ENCODE data around the gene CP. TPM values are rescaled to one million over a fixed set of nuclear protein-coding genes. Genes with fewer than 3 reads are reported as not detected.

Gene CP
- polyA plus RNA-seq, 1 donor (not counting 4 experiments of a cell fraction or from before 2014, with no cell fraction given) = 0.03 TPM

- Histone ChIP-seq H4K20me1 (ENCODE audit: control insufficient read depth, extremely low read depth, insufficient read depth, low read length) (no peaks in the 10 kb centered on the region), H3K27ac (ENCODE audit: control insufficient read depth, insufficient read depth, low read length) (no peak overlapping the region), H3K27me3 (ENCODE audit: control insufficient read depth, extremely low read depth, insufficient read depth, low read length) (no peaks in the 10 kb centered on the region), H3K79me2 (ENCODE audit: control insufficient read depth, insufficient read depth, low read length) (no peaks in the 10 kb centered on the region), H2AFZ (ENCODE audit: control insufficient read depth, low read length) (no peak overlapping the region), H3K4me1 (ENCODE audit: control insufficient read depth, extremely low read depth, insufficient read depth, low read length) (no peaks in the 10 kb centered on the region), H3K9ac (ENCODE audit: control insufficient read depth, extremely low read depth, insufficient read depth, low read length) (no peak overlapping the region), H3K36me3 (ENCODE audit: control insufficient read depth in 2 of 2, extremely low read depth in 1 of 2, insufficient read depth in 2 of 2, low read length in 2 of 2) (peaks cover 0 to 1% of the 10 kb centered on the region in 2 experiments), H3K4me3 (ENCODE audit: control insufficient read depth in 2 of 3, extremely low read depth in 1 of 3, insufficient read depth in 2 of 3, low read depth in 1 of 3, low read length in 3 of 3) (no peak overlapping the region), H3K4me2 (ENCODE audit: control insufficient read depth, extremely low read depth, insufficient read depth, low read depth, low read length) (no peak overlapping the region), H3K9me1 (ENCODE audit: control insufficient read depth, extremely low read depth, insufficient read depth, low read length) (no peaks in the 10 kb centered on the region), H3K9me3 (ENCODE audit: control insufficient read depth, low read depth, low read length) (no peaks in the 10 kb centered on the region)
- no peak for TF ChIP-seq EZH2 (IDR thresholded peaks at IDR 0.05; ENCODE audit: low read length)
- dilution Hi-C loops (cut with MboI; ENCODE audit: extremely low pct_ligation_motif_present, low sequenced_read_pairs) = no loop called here
- DNase-seq (ENCODE audit: low read depth, low spot score) (no peak), FAIRE-seq (no peak)
These were observed 46.7 kb downstream of the CP start for GRCh38 chr3:149174901-149175300.

DNA sequence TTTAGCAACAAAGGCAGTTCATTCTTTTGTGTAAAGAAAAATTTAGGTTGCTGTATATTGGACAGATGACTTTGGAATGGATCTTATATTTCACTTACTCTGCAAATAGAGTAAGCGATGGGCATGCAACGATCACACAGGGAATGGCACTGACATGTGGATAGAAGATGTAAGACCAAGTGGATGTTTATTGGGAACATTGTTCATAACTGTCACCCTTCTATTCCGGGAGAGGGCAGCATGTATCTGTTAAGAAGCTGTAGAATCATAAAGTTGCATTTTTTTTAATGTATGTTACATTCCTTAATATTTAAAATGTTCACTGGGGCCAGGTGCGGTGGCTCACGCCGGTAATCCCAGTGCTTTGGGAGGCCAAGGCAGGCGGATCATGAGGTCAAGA is 51.0 kb downstream of the CP start:
- no peak for DNase-seq (ENCODE audit: low read depth, low spot score)
- dilution Hi-C loops (cut with MboI; ENCODE audit: extremely low pct_ligation_motif_present, low sequenced_read_pairs) = no loop called here
- H3K27ac ChIP-seq (ENCODE audit: control insufficient read depth, insufficient read depth, low read length) = no peak overlapping the region
- no peaks in the 10 kb centered on the region for H3K79me2 ChIP-seq (ENCODE audit: control insufficient read depth, insufficient read depth, low read length)
- H3K9me3 ChIP-seq (ENCODE audit: control insufficient read depth, low read depth, low read length) = no peaks in the 10 kb centered on the region
- no peaks in the 10 kb centered on the region for H3K27me3 ChIP-seq (ENCODE audit: control insufficient read depth, extremely low read depth, insufficient read depth, low read length)
- no peak overlapping the region for H3K4me3 ChIP-seq (ENCODE audit: control insufficient read depth in 2 of 3, extremely low read depth in 1 of 3, insufficient read depth in 2 of 3, low read depth in 1 of 3, low read length in 3 of 3)
- FAIRE-seq = no peak
- no peak overlapping the region for H3K4me2 ChIP-seq (ENCODE audit: control insufficient read depth, extremely low read depth, insufficient read depth, low read depth, low read length)
- peaks cover 4 to 6% of the 10 kb centered on the region in 2 experiments for H3K36me3 ChIP-seq (ENCODE audit: control insufficient read depth in 2 of 2, extremely low read depth in 1 of 2, insufficient read depth in 2 of 2, low read length in 2 of 2)
- TF ChIP-seq CTCF (optimal IDR thresholded peaks at IDR 0.05 in 1 of 3, IDR thresholded peaks at IDR 0.05 in 1 of 3, conservative IDR thresholded peaks at IDR 0.05 in 1 of 3; ENCODE audit: extremely low read depth in 1 of 3, insufficient read depth in 2 of 3, low read length in 3 of 3) = no peak
- no peak for TF ChIP-seq EZH2 (IDR thresholded peaks at IDR 0.05; ENCODE audit: low read length)
- no peaks in the 10 kb centered on the region for H4K20me1 ChIP-seq (ENCODE audit: control insufficient read depth, extremely low read depth, insufficient read depth, low read length)
- no peak overlapping the region for H2AFZ ChIP-seq (ENCODE audit: control insufficient read depth, low read length)
- H3K9me1 ChIP-seq (ENCODE audit: control insufficient read depth, extremely low read depth, insufficient read depth, low read length) = no peaks in the 10 kb centered on the region
- H3K9ac ChIP-seq (ENCODE audit: control insufficient read depth, extremely low read depth, insufficient read depth, low read length) = no peak overlapping the region
- no peaks in the 10 kb centered on the region for H3K4me1 ChIP-seq (ENCODE audit: control insufficient read depth, extremely low read depth, insufficient read depth, low read length)

DNA sequence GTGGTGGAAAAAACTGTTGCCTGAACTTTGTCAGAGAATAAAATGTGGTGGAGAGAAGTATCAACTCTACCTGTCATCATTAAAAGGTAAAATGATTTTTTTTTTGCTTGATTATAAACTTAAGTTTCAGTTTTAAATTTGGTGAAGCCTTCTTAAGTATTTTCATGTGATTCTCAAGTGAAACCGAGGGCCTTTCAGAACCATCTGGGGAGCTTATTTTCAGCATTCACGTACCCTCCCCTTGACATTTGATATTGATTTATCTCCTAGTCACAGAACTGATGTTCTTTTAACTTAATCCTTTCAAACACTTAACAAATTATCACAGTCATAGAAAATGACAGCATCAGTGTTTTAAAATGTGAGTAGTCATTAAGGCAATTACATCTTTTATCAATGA is 53.7 kb downstream of the CP start:
- no peak for FAIRE-seq
- dilution Hi-C loops (cut with MboI; ENCODE audit: extremely low pct_ligation_motif_present, low sequenced_read_pairs) = no loop called here
- peaks cover 6 to 7% of the 10 kb centered on the region in 2 experiments for H3K36me3 ChIP-seq (ENCODE audit: control insufficient read depth in 2 of 2, extremely low read depth in 1 of 2, insufficient read depth in 2 of 2, low read length in 2 of 2)

More for the DNA sequence above, 53.7 kb downstream of the CP start:
- no peak overlapping the region for H3K4me2 ChIP-seq (ENCODE audit: control insufficient read depth, extremely low read depth, insufficient read depth, low read depth, low read length)
- DNase-seq (ENCODE audit: low read depth, low spot score) = no peak
- no peak overlapping the region for H3K27ac ChIP-seq (ENCODE audit: control insufficient read depth, insufficient read depth, low read length)
- no peaks in the 10 kb centered on the region for H3K27me3 ChIP-seq (ENCODE audit: control insufficient read depth, extremely low read depth, insufficient read depth, low read length)
- no peaks in the 10 kb centered on the region for H3K79me2 ChIP-seq (ENCODE audit: control insufficient read depth, insufficient read depth, low read length)
- no peaks in the 10 kb centered on the region for H3K4me1 ChIP-seq (ENCODE audit: control insufficient read depth, extremely low read depth, insufficient read depth, low read length)
- H3K4me3 ChIP-seq (ENCODE audit: control insufficient read depth in 2 of 3, extremely low read depth in 1 of 3, insufficient read depth in 2 of 3, low read depth in 1 of 3, low read length in 3 of 3) = no peak overlapping the region
- H3K9ac ChIP-seq (ENCODE audit: control insufficient read depth, extremely low read depth, insufficient read depth, low read length) = no peak overlapping the region
- no peak overlapping the region for H2AFZ ChIP-seq (ENCODE audit: control insufficient read depth, low read length)
- H3K9me1 ChIP-seq (ENCODE audit: control insufficient read depth, extremely low read depth, insufficient read depth, low read length) = no peaks in the 10 kb centered on the region
- no peak for TF ChIP-seq EZH2 (IDR thresholded peaks at IDR 0.05; ENCODE audit: low read length)
- H3K9me3 ChIP-seq (ENCODE audit: control insufficient read depth, low read depth, low read length) = no peaks in the 10 kb centered on the region
- no peaks in the 10 kb centered on the region for H4K20me1 ChIP-seq (ENCODE audit: control insufficient read depth, extremely low read depth, insufficient read depth, low read length)

Data from keratinocyte (primary cell).